CD4-positive, alpha-beta T cell treated with Interleukin-10 for 1 hour (primary cell): ENCODE data around the gene PARK7.
"Not testable (repeated sequence)": the region's sequence is repeated elsewhere in the genome, so short reads cannot be mapped to it uniquely, and the experiment has no call there.

Source experiments
- DNase-seq: peaks from one replicate; pipeline ENCODE4 v3.0.0-alpha.2; 2020

Gene PARK7

GRCh38 chr1:7948960-7949359, 12.6 kb upstream of the PARK7 start:
- peak; percentile 71 for DNase-seq

- DNase-seq: not testable (repeated sequence)
These were observed 8.7 kb upstream of the PARK7 start for GRCh38 chr1:7952791-7953190.

DNA sequence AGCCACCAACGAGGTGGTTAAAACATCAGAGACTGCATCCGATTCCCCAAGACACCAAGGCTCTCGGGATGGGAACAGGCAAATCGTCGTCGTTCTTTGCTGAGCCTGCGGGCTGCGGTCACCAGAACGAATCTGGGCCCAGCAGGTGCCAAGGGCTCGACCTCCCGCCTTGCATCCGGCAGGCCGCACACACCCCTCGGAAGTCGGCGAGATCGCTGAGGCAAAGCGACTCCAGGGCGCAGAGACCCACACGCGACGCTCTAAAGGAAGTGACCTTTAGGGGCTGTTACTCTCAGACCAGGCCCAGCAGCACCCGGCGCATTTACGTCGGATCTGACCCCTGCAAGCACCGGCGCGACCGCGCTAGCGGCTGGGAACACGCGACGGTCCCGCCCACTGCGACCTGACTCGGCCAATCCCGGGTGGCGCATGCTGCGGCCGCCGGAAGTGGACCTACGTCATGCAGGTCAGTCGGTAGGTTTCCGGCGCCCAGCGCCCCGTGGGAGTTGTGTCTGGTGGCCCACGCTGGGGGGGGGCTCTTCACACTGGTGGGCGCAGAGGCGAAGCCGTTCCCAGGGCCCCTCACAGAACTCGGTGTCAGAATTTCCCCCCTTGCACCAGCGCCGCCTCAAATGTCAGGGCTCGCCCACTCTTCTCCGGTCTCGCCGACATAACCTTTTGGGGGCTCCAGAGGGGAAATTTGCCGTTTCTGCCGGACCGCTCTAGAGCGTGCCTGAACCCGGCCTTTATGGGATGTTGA, 7.5 kb upstream of the PARK7 start:
- peak; percentile 83 for DNase-seq

DNA sequence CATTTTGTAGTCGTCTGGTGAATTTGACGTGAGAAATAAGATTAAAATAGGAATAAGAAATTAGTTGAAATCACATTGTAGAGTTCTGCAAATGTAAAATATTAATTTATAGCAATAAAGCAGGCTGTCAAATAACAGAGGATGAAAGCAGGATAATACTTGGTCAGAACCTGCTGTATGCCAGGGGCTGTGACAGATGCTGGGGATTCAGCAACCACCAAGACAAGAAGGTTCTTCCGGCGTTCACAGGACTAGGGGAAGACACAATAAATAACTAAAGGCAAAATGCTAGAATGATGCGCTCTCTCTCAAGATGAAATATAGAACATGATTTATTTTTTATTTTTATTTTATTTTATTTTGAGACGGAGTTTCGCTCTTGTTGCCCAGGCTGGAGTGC, 6.8 kb upstream of the PARK7 start:
- DNase-seq: no peak

DNA sequence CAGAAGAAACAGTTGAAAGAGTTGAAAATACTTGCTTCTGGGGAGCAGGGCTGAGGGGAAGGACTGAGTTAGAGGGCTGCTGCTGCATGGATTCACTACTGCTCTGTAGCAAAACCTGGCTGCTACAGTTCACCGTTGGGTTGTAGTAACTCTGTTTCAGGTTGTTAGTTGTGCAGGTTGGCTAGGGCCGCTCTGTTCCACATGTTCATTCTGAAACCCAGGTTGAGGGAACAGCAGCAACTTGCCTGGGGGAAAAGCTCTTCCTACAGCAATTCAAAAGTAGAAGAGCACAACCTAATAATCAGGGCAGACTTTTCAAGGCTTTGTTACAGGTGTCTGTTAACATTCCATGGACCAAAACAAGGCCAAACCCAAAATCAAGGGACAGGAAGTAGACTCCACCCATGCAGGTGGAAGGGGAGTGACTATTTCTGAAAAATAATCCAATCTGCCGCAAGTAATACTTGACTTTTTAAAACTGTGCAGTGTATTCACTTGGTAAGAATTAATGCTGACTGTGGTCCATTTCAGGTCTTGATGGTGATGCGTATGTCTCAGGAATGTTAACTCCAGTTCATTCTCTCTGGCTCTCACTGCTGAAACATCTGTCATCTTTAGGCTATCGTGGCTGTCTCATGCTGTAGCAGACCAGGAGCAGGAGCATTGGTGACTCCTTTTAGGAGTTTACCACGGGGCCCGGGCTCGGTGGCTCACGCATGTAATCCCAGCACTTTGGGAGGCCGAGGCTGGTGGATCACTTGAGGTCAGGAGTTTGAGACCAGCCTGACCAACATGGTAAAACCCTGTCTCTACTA, 5.1 kb upstream of the PARK7 start:
- DNase-seq: no peak

DNA sequence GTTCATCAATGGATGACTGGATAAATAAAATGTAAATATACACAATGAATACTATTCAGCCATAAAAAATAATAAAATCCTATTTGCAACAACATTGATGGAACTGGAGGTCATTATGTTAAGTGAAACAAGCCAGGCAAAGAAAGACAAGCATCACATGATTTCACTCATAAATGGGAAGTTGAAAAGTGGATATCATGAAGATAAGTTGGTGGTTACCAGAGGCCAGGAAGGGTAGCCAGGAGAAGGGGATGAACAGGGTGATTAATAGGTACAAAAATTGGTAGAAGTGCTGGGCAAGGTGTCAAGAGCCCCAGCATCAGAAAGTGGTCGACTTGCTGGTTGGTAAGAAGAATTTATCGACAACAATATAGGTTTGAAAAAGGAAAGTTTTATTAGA, 1.3 kb upstream of the PARK7 start:
- DNase-seq: no peak

- no peak for DNase-seq
These were observed 670 bp upstream of the PARK7 start for GRCh38 chr1:7960867-7961215.

DNA sequence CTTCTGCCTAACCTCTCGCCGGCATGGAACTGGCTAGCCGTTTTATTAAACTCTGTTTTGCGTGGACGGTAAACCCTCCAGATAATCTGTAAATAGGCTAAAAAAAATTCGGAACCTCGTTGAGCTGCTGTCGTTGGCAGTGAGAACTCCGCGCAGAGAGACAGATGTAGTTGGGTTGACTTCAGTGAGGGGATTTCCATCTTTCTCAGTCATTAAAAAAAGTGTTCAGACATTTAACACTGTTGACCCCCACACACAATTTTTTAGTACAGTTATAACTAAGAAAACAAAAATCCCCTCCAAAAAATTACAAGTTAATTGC, 464 bp downstream of the PARK7 start:
- peak; percentile 69 for DNase-seq

DNA sequence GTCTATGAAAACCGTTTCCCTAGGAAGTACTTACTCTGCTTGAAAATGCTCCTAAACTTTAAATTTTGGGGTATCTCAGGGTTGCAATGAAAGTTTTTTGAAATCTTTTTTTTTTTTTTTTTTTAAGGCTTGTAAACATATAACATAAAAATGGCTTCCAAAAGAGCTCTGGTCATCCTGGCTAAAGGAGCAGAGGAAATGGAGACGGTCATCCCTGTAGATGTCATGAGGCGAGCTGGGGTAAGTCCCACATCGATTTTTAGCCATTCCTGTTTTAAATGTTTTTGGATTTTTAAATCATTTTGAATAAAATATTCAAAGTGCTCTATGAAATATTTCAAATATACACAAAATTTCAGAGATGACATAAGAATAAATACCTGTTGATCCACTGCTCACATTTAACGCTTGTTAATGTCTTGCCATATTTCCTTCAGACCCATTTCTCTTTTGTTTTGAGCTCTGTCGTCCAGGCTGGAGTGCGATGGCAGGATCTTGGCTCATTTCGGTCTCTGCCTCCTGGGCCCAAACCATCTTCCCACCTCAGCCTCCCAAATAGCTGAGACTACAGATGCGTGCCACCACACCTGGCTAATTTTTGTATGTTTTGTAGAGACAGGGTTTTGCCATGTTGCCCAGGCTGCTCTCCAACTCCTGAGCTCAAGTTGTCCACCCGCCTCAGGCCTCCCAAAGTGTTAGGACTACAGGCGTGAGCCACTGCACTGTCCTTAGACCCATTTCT, 1.3 kb downstream of the PARK7 start:
- no peak for DNase-seq

GRCh38 chr1:7963378-7963730, 1.8 kb downstream of the PARK7 start:
- not testable (repeated sequence) for DNase-seq

GRCh38 chr1:7963841-7964240, 2.3 kb downstream of the PARK7 start:
- DNase-seq: not testable (repeated sequence)

- no peak for DNase-seq
These were observed 3.0 kb downstream of the PARK7 start for GRCh38 chr1:7964476-7964875.

DNA sequence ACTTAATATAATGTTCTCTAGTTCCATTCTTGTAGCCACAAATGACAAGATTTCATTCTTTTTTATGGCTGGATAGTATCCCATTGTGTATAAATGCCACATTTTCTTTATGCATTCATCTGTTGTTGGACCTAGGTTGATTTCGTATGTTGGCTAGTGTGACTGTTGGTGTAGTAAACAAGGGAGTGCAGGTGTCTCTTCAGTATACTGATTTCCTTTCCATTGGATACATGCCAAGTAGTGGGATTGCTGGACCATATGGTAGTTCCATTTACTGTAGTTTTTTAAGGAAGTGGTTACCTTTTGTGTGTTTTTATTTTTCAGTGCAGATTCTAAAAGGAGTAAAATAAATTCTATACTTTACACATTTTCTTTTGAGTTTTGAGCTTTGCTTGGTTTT, 5.7 kb downstream of the PARK7 start:
- no peak for DNase-seq

GRCh38 chr1:7967651-7968050, 6.1 kb downstream of the PARK7 start:
- no peak for DNase-seq

DNA sequence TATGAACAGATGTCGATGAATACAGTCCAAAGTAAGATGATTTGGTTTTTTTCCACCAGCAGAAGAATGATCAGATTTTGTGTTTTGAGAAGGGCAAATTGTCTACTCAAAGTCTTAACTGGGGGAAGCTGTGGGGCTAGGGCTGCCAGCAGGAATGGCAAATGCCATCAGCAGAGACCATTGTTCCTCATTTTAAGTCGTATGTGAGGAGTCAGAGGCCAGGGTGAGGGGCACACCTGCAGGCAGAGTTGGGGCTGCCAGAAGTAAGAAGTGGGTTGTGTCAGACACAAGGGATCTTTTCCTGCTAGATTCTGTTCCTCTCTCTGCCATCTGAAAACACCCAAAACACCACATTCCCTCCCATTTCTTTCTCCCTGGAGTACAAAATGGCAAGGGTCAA, 8.7 kb downstream of the PARK7 start:
- DNase-seq: no peak

DNA sequence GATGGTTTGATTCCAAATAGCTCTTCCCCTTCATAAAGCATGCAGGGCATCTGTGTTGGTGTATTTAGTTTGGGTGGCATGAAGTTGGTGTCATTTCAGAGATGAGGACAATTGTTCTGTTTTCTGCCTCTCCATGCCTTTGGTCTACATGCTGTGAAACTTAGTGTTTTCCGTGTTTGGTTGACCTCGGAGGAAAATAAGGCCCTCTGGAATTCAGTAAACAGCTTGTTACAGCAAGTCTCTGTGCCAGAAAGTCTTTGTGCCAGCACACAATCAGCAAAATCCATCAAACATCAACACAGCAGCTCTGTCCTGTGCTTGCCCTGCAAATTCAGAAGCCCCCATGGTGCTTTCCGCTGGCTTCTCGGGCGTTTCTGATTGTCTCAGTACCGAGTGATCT, 9.5 kb downstream of the PARK7 start:
- no peak for DNase-seq

DNA sequence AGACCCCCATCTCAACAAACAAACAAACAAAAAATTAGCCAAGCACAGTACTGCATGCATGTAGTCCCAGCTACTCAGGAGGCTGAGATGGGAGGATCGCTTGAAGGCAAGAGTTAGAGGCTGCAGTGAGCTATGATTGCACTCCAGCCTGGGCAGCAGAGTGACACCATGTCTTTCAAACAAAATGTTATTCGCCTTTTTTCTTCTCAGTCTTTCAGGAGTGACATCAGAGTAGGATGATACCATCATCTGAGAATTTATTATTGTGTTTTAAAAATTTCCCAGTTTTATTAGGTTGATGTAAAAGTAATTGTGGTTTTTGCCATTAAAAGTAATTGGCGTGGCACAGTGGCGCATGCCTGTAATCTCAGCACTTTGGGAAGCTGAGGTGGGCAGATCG, 10.8 kb downstream of the PARK7 start:
- no peak for DNase-seq

GRCh38 chr1:7973086-7973485, 11.6 kb downstream of the PARK7 start:
- no peak for DNase-seq

DNA sequence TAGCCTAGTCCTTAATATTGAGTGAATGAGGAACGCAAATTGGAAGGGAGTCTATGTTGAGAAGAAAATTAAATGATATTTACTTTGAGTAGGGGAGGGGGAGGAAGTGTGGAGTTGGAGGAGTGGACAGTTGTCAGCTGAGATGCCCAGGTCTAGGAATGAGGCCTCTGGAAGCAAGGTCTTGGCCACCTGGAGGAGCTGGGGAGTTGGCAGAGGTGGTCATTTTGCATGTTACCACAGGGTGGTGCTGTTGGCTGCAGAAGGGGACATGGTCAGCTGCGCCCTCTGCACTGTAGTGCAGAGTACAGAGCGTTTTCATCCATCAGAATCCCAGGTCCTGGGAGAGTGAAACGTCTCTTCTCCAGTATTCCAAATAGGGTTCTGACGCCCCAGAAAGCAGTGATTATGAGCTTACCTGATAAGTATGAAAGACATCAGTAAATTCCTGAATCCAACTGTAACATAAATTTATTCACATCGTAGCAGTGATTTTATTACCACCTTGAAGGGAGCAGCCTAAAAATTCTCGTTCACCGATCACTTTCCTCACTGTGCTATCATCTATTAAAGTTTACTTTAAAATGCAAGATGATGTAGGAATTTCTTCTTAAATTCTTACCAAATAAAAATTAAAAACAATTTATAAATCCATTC, 13.8 kb downstream of the PARK7 start:
- peak; percentile 39 for DNase-seq

DNA sequence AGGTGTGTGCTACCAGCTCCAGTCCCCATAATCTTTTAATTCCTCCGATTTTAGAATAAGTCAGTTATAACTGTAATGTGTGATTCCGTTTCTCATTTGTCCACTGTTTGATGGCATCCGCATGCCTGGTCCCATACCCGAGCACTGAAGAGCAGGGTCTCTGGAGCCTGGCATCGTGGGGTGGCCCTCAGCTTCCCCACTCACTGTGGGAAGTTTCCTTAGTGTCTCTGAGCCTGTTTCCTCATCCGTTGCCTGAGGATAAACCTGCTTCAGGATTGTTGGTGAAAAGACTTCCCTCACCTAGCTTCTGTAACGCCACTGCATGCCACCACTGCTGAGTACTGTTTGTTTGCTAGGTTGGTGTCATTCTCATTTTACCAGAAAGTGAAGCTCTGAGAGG, 19.5 kb downstream of the PARK7 start:
- no peak for DNase-seq

- no peak for DNase-seq
These were observed 21.7 kb downstream of the PARK7 start for GRCh38 chr1:7983086-7983778.

- DNase-seq: no peak
These were observed 23.3 kb downstream of the PARK7 start for GRCh38 chr1:7984811-7985210.
